GM12878 (cell line): ENCODE measurements around the gene EEFSEC.

Experiments
- CHD1 ChIP-seq: IDR thresholded peaks from 2 replicates; pipeline ENCODE4 v1.6.1; 2012; ENCODE audit warnings: low read depth, low read length, improper control_type of control experiment
- HDAC2 ChIP-seq: fragments of 200-600 bp; sonication (generic); IDR thresholded peaks from 2 replicates; pipeline ENCODE4 v1.6.1; 2017
- PAX5 ChIP-seq: IDR thresholded peaks from 2 replicates; pipeline ENCODE4 v1.6.1; 2011; ENCODE audit warnings: low read depth, low read length, borderline replicate concordance
- POLR2A ChIP-seq: IDR thresholded peaks from 2 replicates; pipeline ENCODE4 v1.6.1; 2011; ENCODE audit warnings: low read depth, mild to moderate bottlenecking, low read length
- POLR2AphosphoS2 ChIP-seq: IDR thresholded peaks from 2 replicates; pipeline ENCODE4 v1.6.1; 2011; ENCODE audit warnings: low read depth, mild to moderate bottlenecking, low read length, improper control_type of control experiment, moderate library complexity
- SUZ12 ChIP-seq: fragments of 200-600 bp; sonication (generic); IDR thresholded peaks from one replicate; pipeline ENCODE4 v1.6.1; 2018; ENCODE audit warnings: antibody characterized with exemption, mild to moderate bottlenecking; ENCODE audit not compliant: unreplicated experiment
- YY1 ChIP-seq: IDR thresholded peaks from 2 replicates; pipeline ENCODE4 v1.6.1; 2011; ENCODE audit warnings: low read depth, mild to moderate bottlenecking, low read length
- TF ChIP-seq, protein P1 (sequence below), 3 experiments: IDR thresholded peaks in 2 of 3; conservative IDR thresholded peaks in 1 of 3; 2 replicates each; pipeline ENCODE4 v1.5.1; 2011; ENCODE audit warnings: low read depth in 3 of 3, low read length in 3 of 3, mild to moderate bottlenecking in 3 of 3, control low read depth in 2 of 3, moderate library complexity in 2 of 3, inconsistent platforms in 1 of 3, mixed read lengths in 1 of 3; ENCODE audit not compliant: control insufficient read depth in 2 of 3, insufficient read depth in 1 of 3; ENCODE audit errors: extremely low read depth in 1 of 3
- TF ChIP-seq, protein P2 (sequence below): fragments of 450-650 bp; formaldehyde crosslinking; IDR thresholded peaks from 2 replicates; pipeline ENCODE4 v1.4.0; 2022; ENCODE audit warnings: mild to moderate bottlenecking, moderate library complexity

DNA sequence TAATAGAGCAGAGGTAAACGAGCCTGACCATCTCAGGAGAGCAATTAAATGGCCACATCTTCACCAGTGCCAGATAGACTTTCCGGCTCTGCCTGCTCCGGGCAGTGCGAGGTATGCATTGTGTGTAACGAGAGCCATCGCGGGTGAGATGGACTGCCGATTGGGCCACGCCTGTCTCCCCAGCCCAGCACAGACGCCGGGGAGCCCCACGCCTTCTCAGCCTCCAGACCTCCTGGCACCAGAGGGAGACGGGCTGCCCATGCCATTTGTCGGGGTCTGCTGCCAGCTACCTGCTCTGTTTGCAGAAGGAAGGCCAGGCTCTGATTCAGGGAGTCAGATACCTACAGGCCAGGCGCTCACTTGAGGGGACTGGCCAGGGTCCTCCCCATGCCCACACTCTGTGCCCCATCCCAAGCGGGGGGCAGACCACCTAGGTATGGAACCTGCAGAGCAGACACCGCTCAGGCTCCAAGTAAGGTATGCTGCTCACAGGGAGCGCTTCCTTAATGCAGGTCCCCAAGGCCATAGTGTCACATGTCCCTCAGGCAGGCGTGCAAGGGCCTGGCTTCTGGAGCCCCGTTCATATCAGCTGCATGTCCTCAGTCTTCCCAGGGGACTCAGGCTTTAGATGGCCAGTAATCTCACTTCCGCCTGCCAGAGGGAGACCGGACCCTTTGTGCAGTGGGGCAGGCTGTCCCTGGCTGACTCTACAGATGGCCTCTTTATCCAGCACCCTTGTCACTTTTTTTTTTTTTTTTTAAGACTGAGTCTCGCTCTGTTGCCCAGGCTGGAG is 251.2 kb downstream of the EEFSEC start:
- TF ChIP-seq YY1 (no peak), HDAC2 (no peak), POLR2A (no peak), CHD1 (no peak), SUZ12 (no peak), POLR2AphosphoS2 (no peak), PAX5 (no peak)
- TF ChIP-seq, protein P1, sequence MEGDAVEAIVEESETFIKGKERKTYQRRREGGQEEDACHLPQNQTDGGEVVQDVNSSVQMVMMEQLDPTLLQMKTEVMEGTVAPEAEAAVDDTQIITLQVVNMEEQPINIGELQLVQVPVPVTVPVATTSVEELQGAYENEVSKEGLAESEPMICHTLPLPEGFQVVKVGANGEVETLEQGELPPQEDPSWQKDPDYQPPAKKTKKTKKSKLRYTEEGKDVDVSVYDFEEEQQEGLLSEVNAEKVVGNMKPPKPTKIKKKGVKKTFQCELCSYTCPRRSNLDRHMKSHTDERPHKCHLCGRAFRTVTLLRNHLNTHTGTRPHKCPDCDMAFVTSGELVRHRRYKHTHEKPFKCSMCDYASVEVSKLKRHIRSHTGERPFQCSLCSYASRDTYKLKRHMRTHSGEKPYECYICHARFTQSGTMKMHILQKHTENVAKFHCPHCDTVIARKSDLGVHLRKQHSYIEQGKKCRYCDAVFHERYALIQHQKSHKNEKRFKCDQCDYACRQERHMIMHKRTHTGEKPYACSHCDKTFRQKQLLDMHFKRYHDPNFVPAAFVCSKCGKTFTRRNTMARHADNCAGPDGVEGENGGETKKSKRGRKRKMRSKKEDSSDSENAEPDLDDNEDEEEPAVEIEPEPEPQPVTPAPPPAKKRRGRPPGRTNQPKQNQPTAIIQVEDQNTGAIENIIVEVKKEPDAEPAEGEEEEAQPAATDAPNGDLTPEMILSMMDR (IDR thresholded peaks at IDR 0.05 in 2 of 3, conservative IDR thresholded peaks at IDR 0.05 in 1 of 3; ENCODE audit: control insufficient read depth in 2 of 3, extremely low read depth in 1 of 3, insufficient read depth in 1 of 3, low read depth in 3 of 3, low read length in 3 of 3), result no peak
- TF ChIP-seq, protein P2, sequence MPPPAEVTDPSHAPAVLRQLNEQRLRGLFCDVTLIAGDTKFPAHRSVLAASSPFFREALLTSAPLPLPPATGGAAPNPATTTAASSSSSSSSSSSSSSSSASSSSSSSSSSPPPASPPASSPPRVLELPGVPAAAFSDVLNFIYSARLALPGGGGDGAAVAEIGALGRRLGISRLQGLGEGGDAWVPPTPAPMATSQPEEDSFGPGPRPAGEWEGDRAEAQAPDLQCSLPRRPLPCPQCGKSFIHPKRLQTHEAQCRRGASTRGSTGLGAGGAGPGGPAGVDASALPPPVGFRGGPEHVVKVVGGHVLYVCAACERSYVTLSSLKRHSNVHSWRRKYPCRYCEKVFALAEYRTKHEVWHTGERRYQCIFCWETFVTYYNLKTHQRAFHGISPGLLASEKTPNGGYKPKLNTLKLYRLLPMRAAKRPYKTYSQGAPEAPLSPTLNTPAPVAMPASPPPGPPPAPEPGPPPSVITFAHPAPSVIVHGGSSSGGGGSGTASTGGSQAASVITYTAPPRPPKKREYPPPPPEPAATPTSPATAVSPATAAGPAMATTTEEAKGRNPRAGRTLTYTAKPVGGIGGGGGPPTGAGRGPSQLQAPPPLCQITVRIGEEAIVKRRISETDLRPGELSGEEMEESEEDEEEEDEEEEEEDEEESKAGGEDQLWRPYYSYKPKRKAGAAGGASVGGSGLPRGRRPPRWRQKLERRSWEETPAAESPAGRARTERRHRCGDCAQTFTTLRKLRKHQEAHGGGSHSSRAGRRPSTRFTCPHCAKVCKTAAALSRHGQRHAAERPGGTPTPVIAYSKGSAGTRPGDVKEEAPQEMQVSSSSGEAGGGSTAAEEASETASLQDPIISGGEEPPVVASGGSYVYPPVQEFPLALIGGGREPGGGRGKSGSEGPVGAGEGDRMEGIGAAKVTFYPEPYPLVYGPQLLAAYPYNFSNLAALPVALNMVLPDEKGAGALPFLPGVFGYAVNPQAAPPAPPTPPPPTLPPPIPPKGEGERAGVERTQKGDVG, result no peak
